Smooth muscle cell (in vitro differentiated cells): ENCODE measurements around the gene LRP10. TPM values are rescaled to one million over a fixed set of nuclear protein-coding genes. Genes with fewer than 3 reads are reported as not detected.
"Not testable (repeated sequence)": the region's sequence is repeated elsewhere in the genome, so short reads cannot be mapped to it uniquely, and the experiment has no call there.

ENCODE experiments used
- DNase-seq: peaks from one replicate; lab custom pipeline; 2025; ENCODE audit not compliant: unreplicated experiment; lab: John Stamatoyannopoulos, UW
- H2AFZ ChIP-seq: fragments of 200-600 bp; sonication (generic); 2 replicates; pipeline ENCODE4 v1.6.0; 2016; ENCODE audit warnings: antibody characterized with exemption, low read depth, mild to moderate bottlenecking
- H3F3A ChIP-seq: fragments of 200-600 bp; sonication (generic); 2 replicates; pipeline ENCODE4 v1.6.0; 2017; ENCODE audit warnings: antibody characterized with exemption, low read depth
- H3K27ac ChIP-seq: fragments of 200-600 bp; sonication (generic); 2 replicates; pipeline ENCODE4 v1.5.1; 2016; ENCODE audit warnings: low read depth, mild to moderate bottlenecking
- H3K27me3 ChIP-seq: fragments of 200-600 bp; sonication (generic); 2 replicates; pipeline ENCODE4 v1.6.1; 2016; ENCODE audit warnings: low read depth, mild to moderate bottlenecking
- H3K36me3 ChIP-seq: fragments of 200-600 bp; sonication (generic); 2 replicates; pipeline ENCODE4 v1.5.1; 2016; ENCODE audit warnings: low read depth
- H3K4me1 ChIP-seq: fragments of 200-600 bp; sonication (generic); 2 replicates; pipeline ENCODE4 v1.5.1; 2016; ENCODE audit warnings: low read depth
- H3K4me2 ChIP-seq: fragments of 200-600 bp; sonication (generic); 2 replicates; pipeline ENCODE4 v1.6.0; 2016; ENCODE audit warnings: mild to moderate bottlenecking
- H3K4me3 ChIP-seq: fragments of 200-600 bp; sonication (generic); 2 replicates; pipeline ENCODE4 v1.5.1; 2016; ENCODE audit warnings: mild to moderate bottlenecking
- H3K79me2 ChIP-seq: fragments of 200-600 bp; sonication (generic); 2 replicates; pipeline ENCODE4 v1.6.0; 2016; ENCODE audit warnings: low read depth, mild to moderate bottlenecking
- H3K9ac ChIP-seq: fragments of 200-600 bp; sonication (generic); 2 replicates; pipeline ENCODE4 v1.6.0; 2016; ENCODE audit warnings: low read depth
- H3K9me3 ChIP-seq: fragments of 200-600 bp; sonication (generic); replicated peaks from 2 replicates; pipeline ENCODE4 v1.5.1; 2016; ENCODE audit warnings: low read depth
- H4K20me1 ChIP-seq: fragments of 200-600 bp; sonication (generic); 2 replicates; pipeline ENCODE4 v1.6.0; 2016; ENCODE audit warnings: low read depth
- CTCF ChIP-seq: fragments of 200-600 bp; sonication (generic); IDR thresholded peaks from 2 replicates; pipeline ENCODE4 v1.5.1; 2017; ENCODE audit warnings: borderline replicate concordance, mild to moderate bottlenecking, antibody characterized with exemption; ENCODE audit not compliant: insufficient read depth, poor library complexity, severe bottlenecking
- WGBS: methylation state at CpG from one replicate; pipeline ENCODE4 v1.1.7; 2016; ENCODE audit warnings: low lambda C conversion rate; 5-methylcytosine and 5-hydroxymethylcytosine counted together
- polyA plus RNA-seq: library from polyadenylated mRNA; unstranded; fragments of >200 nt; fragmentation: Nextera tagmentation; extraction: Ambion mirVana; gene quantifications from 2 replicates; pipeline ENCODE4 v1.2.1, GENCODE V29; 2016
- total RNA-seq: library from RNA; depleted of rRNA; stranded (reverse); fragments of >200 nt; gene quantifications from 2 replicates; pipeline ENCODE4 v1.2.3, GENCODE V29; 2014

The LRP10 gene
- total and polyA plus RNA-seq, 2 experiments from 2014 or later, result 38.8 to 87.1 TPM

GRCh38 chr14:22848351-22849164 is 23.0 kb upstream of the LRP10 start:
- no peaks in the 10 kb centered on the region for H3K36me3 ChIP-seq
- peaks cover 28% of the 10 kb centered on the region for H3K4me1 ChIP-seq
- no peaks in the 10 kb centered on the region for H3K9me3 ChIP-seq
- WGBS, result 19% methylated on average over 10 of the region's 12 CpGs
- H4K20me1 ChIP-seq, result peaks cover 17% of the 10 kb centered on the region
- no peak overlapping the region for H2AFZ ChIP-seq
- TF ChIP-seq CTCF, result no peak
- peaks cover 57% of the 10 kb centered on the region for H3F3A ChIP-seq
- peaks cover 12% of the 10 kb centered on the region for H3K79me2 ChIP-seq
- peak; percentile 55 for DNase-seq
- H3K27ac ChIP-seq, result peak overlapping the region; percentile 100
- H3K9ac ChIP-seq, result peak overlapping the region; percentile 91
- no peaks in the 10 kb centered on the region for H3K27me3 ChIP-seq
- no peak overlapping the region for H3K4me3 ChIP-seq
- peak overlapping the region; percentile 77 for H3K4me2 ChIP-seq

DNA sequence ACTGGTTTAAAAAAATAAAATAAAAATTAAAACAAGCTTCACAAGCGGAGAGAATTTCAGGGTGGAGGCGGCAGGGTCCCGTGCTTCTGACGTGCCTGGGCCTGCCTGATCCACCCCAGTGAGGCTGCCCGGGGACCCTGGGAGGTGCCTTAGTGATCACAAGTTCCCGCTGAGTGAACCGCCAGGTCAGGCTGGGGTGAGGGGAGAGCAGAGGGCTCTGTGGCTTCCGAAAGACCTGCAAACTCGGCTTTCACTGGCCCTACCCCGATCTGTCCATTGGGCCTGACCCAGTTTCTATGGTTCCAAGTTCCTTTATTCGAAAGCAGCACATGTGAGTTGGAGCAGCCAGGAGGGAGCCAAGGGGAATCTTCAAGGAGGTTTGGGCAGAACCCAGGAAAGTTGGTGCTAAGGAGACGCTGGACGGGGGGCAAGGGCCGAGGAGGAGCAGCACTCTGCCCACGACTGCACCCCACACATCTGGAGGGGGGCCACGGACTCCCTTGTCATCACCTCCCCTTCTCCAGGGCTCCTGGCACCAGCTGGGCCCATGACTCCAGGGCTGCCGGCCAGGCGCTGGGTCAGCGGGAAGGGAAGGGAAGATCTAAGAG is 22.2 kb upstream of the LRP10 start:
- DNase-seq, result no peak

DNA sequence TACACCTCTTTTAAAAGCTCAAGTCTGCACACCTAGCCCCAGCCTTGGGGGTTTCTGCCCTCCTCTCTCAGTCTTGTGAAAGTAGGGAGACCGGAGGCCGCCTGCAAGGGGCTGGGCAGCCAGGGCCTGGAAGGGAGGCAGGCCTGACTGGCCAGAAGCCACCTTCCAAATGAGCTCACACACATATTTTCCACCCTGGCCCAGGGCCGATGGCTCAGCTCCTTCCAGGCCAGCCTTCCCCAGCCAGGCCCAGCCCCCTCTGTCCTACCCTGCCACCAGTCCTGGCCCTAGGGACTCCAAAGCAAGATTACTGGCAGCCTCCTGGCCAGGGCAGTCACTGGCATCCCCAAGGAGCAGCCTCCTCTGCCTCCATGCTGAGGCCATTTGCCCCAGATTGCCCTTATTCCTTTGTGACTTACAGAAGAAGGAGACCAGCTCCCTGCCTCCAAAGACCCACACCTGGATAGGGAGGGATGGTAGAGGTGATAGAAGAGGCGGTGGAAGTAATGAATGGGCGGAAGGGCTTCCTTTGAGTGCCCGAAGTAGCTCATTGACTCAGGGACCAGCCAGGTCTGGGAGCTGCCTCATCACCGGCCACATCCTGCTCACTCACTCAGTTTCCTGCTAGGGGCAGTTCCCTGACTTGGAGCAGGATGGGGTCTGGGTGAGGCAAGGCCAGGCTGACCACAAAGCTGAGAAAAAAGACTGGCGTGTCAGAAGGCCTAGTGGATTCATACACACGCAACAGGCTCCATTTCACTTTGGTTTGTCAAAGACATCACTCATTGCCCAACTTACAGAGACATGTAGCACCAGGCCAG is 20.4 kb upstream of the LRP10 start:
- Histone ChIP-seq H3K27ac (peak overlapping the region; percentile 100), H3K36me3 (no peaks in the 10 kb centered on the region), H3K9me3 (no peaks in the 10 kb centered on the region), H3K79me2 (no peaks in the 10 kb centered on the region), H3K27me3 (no peaks in the 10 kb centered on the region), H2AFZ (no peak overlapping the region), H3K4me2 (peak overlapping the region; percentile 68), H4K20me1 (peaks cover 6% of the 10 kb centered on the region), H3K4me1 (peaks cover 28% of the 10 kb centered on the region), H3K4me3 (no peak overlapping the region), H3F3A (peaks cover 40% of the 10 kb centered on the region), H3K9ac (peak overlapping the region; percentile 96)
- 35% methylated on average over 9 of the region's 9 CpGs for WGBS
- DNase-seq, result peak; percentile 39
- TF ChIP-seq CTCF, result no peak

More for the DNA sequence above, 22.2 kb upstream of the LRP10 start:
- no peaks in the 10 kb centered on the region for H3K36me3 ChIP-seq
- H3K4me3 ChIP-seq, result no peak overlapping the region
- peaks cover 5% of the 10 kb centered on the region for H3K79me2 ChIP-seq
- peaks cover 28% of the 10 kb centered on the region for H3K4me1 ChIP-seq
- H3K9ac ChIP-seq, result peak overlapping the region; percentile 91
- H3K27me3 ChIP-seq, result no peaks in the 10 kb centered on the region
- peaks cover 50% of the 10 kb centered on the region for H3F3A ChIP-seq
- H3K27ac ChIP-seq, result peak overlapping the region; percentile 100
- H4K20me1 ChIP-seq, result peaks cover 10% of the 10 kb centered on the region
- TF ChIP-seq CTCF, result no peak
- peak overlapping the region; percentile 65 for H3K4me2 ChIP-seq
- H2AFZ ChIP-seq, result no peak overlapping the region
- 67% methylated on average over 19 of the region's 19 CpGs for WGBS
- H3K9me3 ChIP-seq, result no peaks in the 10 kb centered on the region

DNA sequence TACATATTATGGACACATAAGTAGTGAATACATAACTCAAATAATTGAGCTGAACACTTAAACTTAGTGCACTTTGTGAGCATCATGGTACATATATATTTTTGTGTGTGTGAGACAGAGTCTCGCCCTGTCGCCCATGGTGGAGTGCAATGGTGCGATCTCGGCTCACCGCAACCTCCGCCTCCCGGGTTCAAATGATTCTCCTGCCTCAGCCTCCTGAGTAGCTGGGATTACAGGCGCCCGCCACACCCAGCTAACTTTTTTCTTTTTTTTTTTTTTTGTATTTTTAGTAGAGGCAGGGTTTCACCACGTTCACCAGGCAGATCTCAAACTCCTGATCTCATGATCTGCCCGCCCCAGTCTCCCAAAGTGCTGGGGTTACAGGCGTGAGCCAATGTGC is 19.4 kb upstream of the LRP10 start:
- H3K79me2 ChIP-seq, H3K27me3 ChIP-seq, H2AFZ ChIP-seq, H3K4me2 ChIP-seq, DNase-seq, H4K20me1 ChIP-seq, H3K36me3 ChIP-seq, H3K9me3 ChIP-seq, H3K4me3 ChIP-seq: not testable (repeated sequence)
- Histone ChIP-seq H3K27ac (peak overlapping the region; percentile 100), H3K4me1 (peaks cover 28% of the 10 kb centered on the region), H3K9ac (peak overlapping the region; percentile 70), H3F3A (peaks cover 34% of the 10 kb centered on the region)
- 86% methylated on average over 12 of the region's 12 CpGs for WGBS
